IMR-90 (cell line): ENCODE measurements around the gene MAN2A1. TPM values are rescaled to one million over a fixed set of nuclear protein-coding genes. Genes with fewer than 3 reads are reported as not detected.
A peak's percentile ranks its signal among the peaks of the same experiment; 100 is the strongest.

Experiments
- ATAC-seq: fragments of 200-7000 bp; cut with Tn5 transposase; 2 replicates; pipeline ENCODE4 v1.9.1; 2020; ENCODE audit warnings: low read depth, mild to moderate bottlenecking, moderate library complexity
- BruUV-seq: library from RNA; stranded (reverse); fragments of 400-500 nt; replicated peaks from 2 replicates; lab custom pipeline; 2021; lab: Mats Ljungman, UMichigan
- CTCF ChIA-PET: fragments of 300-600 bp; formaldehyde crosslinking; extraction: SDS; loops from one replicate; lab custom pipeline; 2021; ENCODE audit warnings: antibody characterized with exemption; lab: Yijun Ruan, JAX
- POLR2A ChIA-PET: fragments of 300-600 bp; sonication (Branson Sonifier 250); formaldehyde crosslinking; loops from one replicate; lab custom pipeline; 2022; ENCODE audit warnings: antibody characterized with exemption; ENCODE audit not compliant: unreplicated experiment; lab: Charles Lee
- DNase-seq: peaks from one replicate; pipeline ENCODE4 v3.0.0; 2013
- H2AFZ ChIP-seq: replicated peaks from 2 replicates; pipeline ENCODE3; 2013; ENCODE audit warnings: low read length, mild to moderate bottlenecking; ENCODE audit not compliant: poor library complexity
- H2AK5ac ChIP-seq: 2 replicates; pipeline ENCODE4 v1.6.1; 2013; ENCODE audit warnings: low read depth, low read length, inconsistent platforms
- H2AK9ac ChIP-seq: replicated peaks from 2 replicates; pipeline ENCODE3; 2013; ENCODE audit warnings: mild to moderate bottlenecking, low read depth, low read length, moderate library complexity; ENCODE audit not compliant: poor library complexity
- H2BK120ac ChIP-seq: 2 replicates; pipeline ENCODE4 v1.6.1; 2013; ENCODE audit warnings: low read depth, low read length, inconsistent platforms
- H2BK15ac ChIP-seq: 3 replicates; pipeline ENCODE4 v1.6.1; 2013; ENCODE audit warnings: low read depth, low read length, inconsistent platforms
- H2BK20ac ChIP-seq: 2 replicates; pipeline ENCODE4 v1.6.1; 2013; ENCODE audit warnings: low read depth, mild to moderate bottlenecking, inconsistent platforms, low read length, moderate library complexity
- H2BK5ac ChIP-seq: 2 replicates; pipeline ENCODE4 v1.6.1; 2013; ENCODE audit warnings: mild to moderate bottlenecking, low read depth, low read length, inconsistent platforms; ENCODE audit not compliant: poor library complexity, severe bottlenecking
- H3K14ac ChIP-seq: replicated peaks from 2 replicates; pipeline ENCODE4 v1.6.1; 2013; ENCODE audit warnings: low read depth, low read length, inconsistent platforms
- H3K18ac ChIP-seq: 2 replicates; pipeline ENCODE4 v1.6.1; 2013; ENCODE audit warnings: low read depth, low read length, control low read depth
- H3K23ac ChIP-seq: 2 replicates; pipeline ENCODE4 v1.6.1; 2013; ENCODE audit warnings: low read depth, low read length, inconsistent platforms
- H3K27ac ChIP-seq: 2 replicates; pipeline ENCODE4 v1.5.1; 2013; ENCODE audit warnings: mild to moderate bottlenecking, control low read depth, low read length; ENCODE audit not compliant: insufficient read depth
- H3K27me3 ChIP-seq: 2 replicates; pipeline ENCODE4 v1.6.1; 2013; ENCODE audit warnings: low read length; ENCODE audit not compliant: control insufficient read depth, insufficient read depth
- H3K36me3 ChIP-seq: 2 replicates; pipeline ENCODE4 v1.6.1; 2013; ENCODE audit warnings: low read length, mixed read lengths; ENCODE audit not compliant: control insufficient read depth, insufficient read depth
- H3K4ac ChIP-seq: 2 replicates; pipeline ENCODE4 v1.6.1; 2013; ENCODE audit warnings: low read depth, low read length, inconsistent platforms
- H3K4me1 ChIP-seq: 2 replicates; pipeline ENCODE4 v1.6.1; 2013; ENCODE audit warnings: low read length, mixed read lengths; ENCODE audit not compliant: control insufficient read depth, insufficient read depth
- H3K4me2 ChIP-seq: 2 replicates; pipeline ENCODE4 v1.6.1; 2013; ENCODE audit warnings: low read depth, mild to moderate bottlenecking, control low read depth, low read length, moderate library complexity
- H3K4me3 ChIP-seq: 2 replicates; pipeline ENCODE4 v1.5.1; 2013; ENCODE audit warnings: low read depth, mild to moderate bottlenecking, control low read depth, low read length, moderate library complexity; ENCODE audit not compliant: insufficient read depth
- H3K56ac ChIP-seq: 2 replicates; pipeline ENCODE4 v1.6.1; 2013; ENCODE audit warnings: low read length, inconsistent platforms; ENCODE audit not compliant: insufficient read depth; ENCODE audit errors: extremely low read depth
- H3K79me1 ChIP-seq, 2 experiments: 2 replicates each; pipeline ENCODE4 v1.6.1; 2013; ENCODE audit warnings: low read length in 2 of 2, inconsistent platforms in 1 of 2, low read depth in 1 of 2
- H3K9ac ChIP-seq: 2 replicates; pipeline ENCODE4 v1.6.1; 2013; ENCODE audit warnings: low read depth, low read length, control low read depth
- H3K9me1 ChIP-seq: 2 replicates; pipeline ENCODE4 v1.6.1; 2013; ENCODE audit warnings: low read length, inconsistent platforms; ENCODE audit not compliant: insufficient read depth
- H3K9me3 ChIP-seq: 2 replicates; pipeline ENCODE4 v1.6.1; 2013; ENCODE audit warnings: low read length; ENCODE audit not compliant: control insufficient read depth, insufficient read depth
- H4K20me1 ChIP-seq: 2 replicates; pipeline ENCODE4 v1.6.1; 2013; ENCODE audit warnings: low read length, inconsistent platforms; ENCODE audit not compliant: insufficient read depth
- H4K5ac ChIP-seq: 2 replicates; pipeline ENCODE4 v1.6.1; 2013; ENCODE audit warnings: mild to moderate bottlenecking, low read depth, low read length, control low read depth
- H4K8ac ChIP-seq, 2 experiments: 2 replicates each; pipeline ENCODE4 v1.6.1; 2013; ENCODE audit warnings: low read depth in 2 of 2, low read length in 2 of 2, control low read depth in 1 of 2, inconsistent platforms in 1 of 2
- H4K91ac ChIP-seq: 2 replicates; pipeline ENCODE4 v1.6.1; 2013; ENCODE audit warnings: low read depth, low read length, inconsistent platforms; ENCODE audit not compliant: insufficient read depth
- BHLHE40 ChIP-seq: fragments of 150-350 bp; IDR thresholded peaks from 2 replicates; pipeline ENCODE4 v1.6.1; 2016; ENCODE audit warnings: mild to moderate bottlenecking, low read depth, low read length
- CEBPB ChIP-seq: IDR thresholded peaks from 2 replicates; pipeline ENCODE4 v1.6.1; 2012; ENCODE audit warnings: low read depth, low read length, improper control_type of control experiment
- CHD1 ChIP-seq: IDR thresholded peaks from 2 replicates; pipeline ENCODE4 v1.6.1; 2012; ENCODE audit warnings: low read depth, low read length, improper control_type of control experiment
- FOS ChIP-seq: fragments of 150-350 bp; IDR thresholded peaks from 2 replicates; pipeline ENCODE4 v1.6.1; 2016; ENCODE audit warnings: low read depth, low read length
- MAFK ChIP-seq: IDR thresholded peaks from 2 replicates; pipeline ENCODE4 v1.6.1; 2012; ENCODE audit warnings: low read depth, low read length, improper control_type of control experiment
- MAZ ChIP-seq: IDR thresholded peaks from 2 replicates; pipeline ENCODE4 v1.6.1; 2012; ENCODE audit warnings: low read depth, mild to moderate bottlenecking, low read length, improper control_type of control experiment, moderate library complexity, borderline replicate concordance
- MXI1 ChIP-seq: IDR thresholded peaks from 2 replicates; pipeline ENCODE4 v1.6.1; 2012; ENCODE audit warnings: low read depth, mild to moderate bottlenecking, low read length, moderate library complexity, borderline replicate concordance
- NFE2L2 ChIP-seq: fragments of 150-350 bp; IDR thresholded peaks from 2 replicates; pipeline ENCODE4 v1.6.1; 2016; ENCODE audit warnings: low read depth, mild to moderate bottlenecking, low read length
- POLR2A ChIP-seq: IDR thresholded peaks from 2 replicates; pipeline ENCODE4 v1.6.1; 2012; ENCODE audit warnings: mild to moderate bottlenecking, low read depth, low read length
- RAD21 ChIP-seq: IDR thresholded peaks from 2 replicates; pipeline ENCODE4 v1.6.1; 2012; ENCODE audit warnings: low read length, improper control_type of control experiment
- RCOR1 ChIP-seq: IDR thresholded peaks from 2 replicates; pipeline ENCODE4 v1.6.1; 2012; ENCODE audit warnings: mild to moderate bottlenecking, low read length, improper control_type of control experiment; ENCODE audit not compliant: insufficient replicate concordance
- RFX5 ChIP-seq: IDR thresholded peaks from 2 replicates; pipeline ENCODE4 v1.8.0; 2012; ENCODE audit warnings: low read depth, mild to moderate bottlenecking, low read length, moderate library complexity
- SMC3 ChIP-seq: fragments of 150-350 bp; IDR thresholded peaks from 2 replicates; pipeline ENCODE4 v1.6.1; 2016; ENCODE audit warnings: low read depth, mild to moderate bottlenecking, antibody characterized with exemption, low read length, moderate library complexity
- WGBS, 2 experiments: methylation state at CpG; one replicate each; pipeline versions ENCODE4 v1.1.5 to v1.1.7; 2013; ENCODE audit warnings: missing lambda C conversion rate in 2 of 2; ENCODE audit not compliant: insufficient read length in 1 of 2; ENCODE audit errors: extremely low coverage in 2 of 2; 5-methylcytosine and 5-hydroxymethylcytosine counted together
- dilution Hi-C: fragments of 300-500 bp; cut with HindIII; formaldehyde crosslinking; loops from one replicate; pipeline ENCODE4 v1.14.3; 2018; ENCODE audit warnings: low sequenced_read_pairs; ENCODE audit not compliant: unreplicated experiment
- in situ Hi-C: fragments of 300-500 bp; cut with MboI; formaldehyde crosslinking; loops from 3 replicates; pipeline ENCODE4 v1.14.3; 2019; ENCODE audit warnings: low sequenced_read_pairs, inconsistent platforms, mixed read lengths
- intact Hi-C: fragments of 100-400 bp; cut with micrococcal nuclease; formaldehyde crosslinking; loops from 2 replicates; pipeline ENCODE4 v1.10.0; 2022
- polyA plus RNA-seq, 3 experiments: library from polyadenylated mRNA; depleted of rRNA; stranded (reverse); fragments of >200 nt; gene quantifications; 2 replicates each; pipeline ENCODE4 v1.2.3, GENCODE V29; 2012; ENCODE audit warnings: low replicate concordance in 1 of 3
- total RNA-seq: library from RNA; depleted of rRNA; stranded (reverse); fragments of >200 nt; gene quantifications from 2 replicates; pipeline ENCODE4 v1.2.3, GENCODE V29; 2012
- TF ChIP-seq, protein P1 (sequence below): conservative IDR thresholded peaks from 2 replicates; pipeline ENCODE4 v1.5.1; 2012; ENCODE audit warnings: mild to moderate bottlenecking, low read depth, low read length, improper control_type of control experiment
- TF ChIP-seq, protein P2 (sequence below): fragments of 150-350 bp; IDR thresholded peaks from 2 replicates; pipeline ENCODE4 v1.6.1; 2017; ENCODE audit warnings: mild to moderate bottlenecking, antibody characterized with exemption, low read length, low read depth
- TF ChIP-seq, protein P3 (sequence below): fragments of 150-350 bp; IDR thresholded peaks from 2 replicates; pipeline ENCODE4 v1.6.1; 2016; ENCODE audit warnings: low read depth, mild to moderate bottlenecking, low read length, moderate library complexity, borderline replicate concordance

The MAN2A1 gene
- total and polyA plus RNA-seq, 2 of the 4 experiments (the other 2 are of a cell fraction) = 16.4 to 29.6 TPM

DNA sequence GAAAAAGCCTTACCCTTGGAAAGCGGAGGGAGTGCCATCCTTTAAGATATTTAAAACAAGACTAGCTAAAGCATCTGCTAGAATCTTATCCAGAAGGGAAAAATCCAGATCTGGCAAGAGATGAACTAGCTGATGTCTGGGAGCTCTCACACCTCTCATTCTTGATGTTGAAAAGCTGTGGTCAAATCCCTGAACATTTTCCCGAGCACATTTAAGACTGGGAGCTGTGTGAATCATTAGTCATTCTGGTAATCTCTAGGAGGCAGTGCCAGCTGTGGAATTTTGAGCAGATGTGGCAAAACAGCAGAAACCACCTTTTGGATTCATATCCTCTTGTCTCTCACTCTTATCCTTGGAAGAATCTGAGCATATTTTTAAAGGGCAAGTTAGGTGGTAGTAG, 218.0 kb downstream of the MAN2A1 start:
- Histone ChIP-seq H3K23ac (no peak overlapping the region), H2BK15ac (no peak overlapping the region), H2BK20ac (no peak overlapping the region), H2BK5ac (no peak overlapping the region), H4K8ac (no peak overlapping the region), H3K79me1 (no peaks in the 10 kb centered on the region), H2AK5ac (no peak overlapping the region), H4K5ac (no peak overlapping the region), H2BK120ac (no peak overlapping the region), H3K4me1 (no peaks in the 10 kb centered on the region), H3K4me2 (no peak overlapping the region), H3K4ac (no peak overlapping the region), H3K4me3 (no peak overlapping the region), H3K9ac (no peak overlapping the region), H3K9me3 (no peaks in the 10 kb centered on the region), H4K20me1 (no peaks in the 10 kb centered on the region), H4K91ac (no peak overlapping the region), H3K36me3 (no peaks in the 10 kb centered on the region), H2AFZ (no peak overlapping the region), H3K27me3 (peaks cover 5% of the 10 kb centered on the region), H3K18ac (no peak overlapping the region), H3K9me1 (no peaks in the 10 kb centered on the region), H3K56ac (no peak overlapping the region), H3K27ac (no peak overlapping the region), H2AK9ac (no peak overlapping the region), H3K14ac (no peak overlapping the region)
- intact Hi-C loops (no loop called here), in situ Hi-C loops (no loop called here), dilution Hi-C loops (no loop called here)
- no peak for TF ChIP-seq RFX5
- no peak for TF ChIP-seq MAFK
- TF ChIP-seq NFE2L2 = no peak
- no peak for TF ChIP-seq BHLHE40
- no peak for TF ChIP-seq SMC3
- TF ChIP-seq, protein P1, sequence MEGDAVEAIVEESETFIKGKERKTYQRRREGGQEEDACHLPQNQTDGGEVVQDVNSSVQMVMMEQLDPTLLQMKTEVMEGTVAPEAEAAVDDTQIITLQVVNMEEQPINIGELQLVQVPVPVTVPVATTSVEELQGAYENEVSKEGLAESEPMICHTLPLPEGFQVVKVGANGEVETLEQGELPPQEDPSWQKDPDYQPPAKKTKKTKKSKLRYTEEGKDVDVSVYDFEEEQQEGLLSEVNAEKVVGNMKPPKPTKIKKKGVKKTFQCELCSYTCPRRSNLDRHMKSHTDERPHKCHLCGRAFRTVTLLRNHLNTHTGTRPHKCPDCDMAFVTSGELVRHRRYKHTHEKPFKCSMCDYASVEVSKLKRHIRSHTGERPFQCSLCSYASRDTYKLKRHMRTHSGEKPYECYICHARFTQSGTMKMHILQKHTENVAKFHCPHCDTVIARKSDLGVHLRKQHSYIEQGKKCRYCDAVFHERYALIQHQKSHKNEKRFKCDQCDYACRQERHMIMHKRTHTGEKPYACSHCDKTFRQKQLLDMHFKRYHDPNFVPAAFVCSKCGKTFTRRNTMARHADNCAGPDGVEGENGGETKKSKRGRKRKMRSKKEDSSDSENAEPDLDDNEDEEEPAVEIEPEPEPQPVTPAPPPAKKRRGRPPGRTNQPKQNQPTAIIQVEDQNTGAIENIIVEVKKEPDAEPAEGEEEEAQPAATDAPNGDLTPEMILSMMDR = no peak
- TF ChIP-seq, protein P2, sequence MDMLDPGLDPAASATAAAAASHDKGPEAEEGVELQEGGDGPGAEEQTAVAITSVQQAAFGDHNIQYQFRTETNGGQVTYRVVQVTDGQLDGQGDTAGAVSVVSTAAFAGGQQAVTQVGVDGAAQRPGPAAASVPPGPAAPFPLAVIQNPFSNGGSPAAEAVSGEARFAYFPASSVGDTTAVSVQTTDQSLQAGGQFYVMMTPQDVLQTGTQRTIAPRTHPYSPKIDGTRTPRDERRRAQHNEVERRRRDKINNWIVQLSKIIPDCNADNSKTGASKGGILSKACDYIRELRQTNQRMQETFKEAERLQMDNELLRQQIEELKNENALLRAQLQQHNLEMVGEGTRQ = no peak
- TF ChIP-seq RCOR1 = no peak
- no peak for TF ChIP-seq FOS
- TF ChIP-seq, protein P3, sequence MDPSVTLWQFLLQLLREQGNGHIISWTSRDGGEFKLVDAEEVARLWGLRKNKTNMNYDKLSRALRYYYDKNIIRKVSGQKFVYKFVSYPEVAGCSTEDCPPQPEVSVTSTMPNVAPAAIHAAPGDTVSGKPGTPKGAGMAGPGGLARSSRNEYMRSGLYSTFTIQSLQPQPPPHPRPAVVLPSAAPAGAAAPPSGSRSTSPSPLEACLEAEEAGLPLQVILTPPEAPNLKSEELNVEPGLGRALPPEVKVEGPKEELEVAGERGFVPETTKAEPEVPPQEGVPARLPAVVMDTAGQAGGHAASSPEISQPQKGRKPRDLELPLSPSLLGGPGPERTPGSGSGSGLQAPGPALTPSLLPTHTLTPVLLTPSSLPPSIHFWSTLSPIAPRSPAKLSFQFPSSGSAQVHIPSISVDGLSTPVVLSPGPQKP = no peak
- no peak for TF ChIP-seq CEBPB
- TF ChIP-seq MAZ = no peak
- TF ChIP-seq RAD21 = no peak
- no peak for TF ChIP-seq POLR2A
- no peak for TF ChIP-seq CHD1
- TF ChIP-seq MXI1 = no peak
- BruUV-seq = no TSS peak
- ChIA-PET POLR2A (no interaction called here), CTCF (interaction anchor here (1.4 kb wide), 1 partner anchor 9 kb away, joined by 3 read pairs; no protein-coding TSS in a partner anchor)
- no CpG with 5 or more reads among the region's 2 CpGs for WGBS, 2 experiments
- ATAC-seq (no peak; the same call in 1 of the 2 replicates), DNase-seq (peak; percentile 13)
